Muscle layer of duodenum (tissue), 2 donors: ENCODE measurements around the gene AQP12B.

Experiments used
- H3K27ac ChIP-seq: one replicate; pipeline ENCODE4 v1.7.0; 2013; ENCODE audit warnings: mild to moderate bottlenecking, low read length
- H3K27me3 ChIP-seq: one replicate; pipeline ENCODE4 v1.7.0; 2013; ENCODE audit warnings: low read depth, mild to moderate bottlenecking, control low read depth, low read length
- H3K36me3 ChIP-seq, 2 donors: one replicate each; pipeline ENCODE4 v1.7.0; 2013; ENCODE audit warnings: low read length in 2 of 2, control low read depth in 1 of 2, mild to moderate bottlenecking in 1 of 2; ENCODE audit not compliant: insufficient read depth in 2 of 2, control insufficient read depth in 1 of 2
- H3K4me1 ChIP-seq, 2 donors: one replicate each; pipeline ENCODE4 v1.7.0; 2013; ENCODE audit warnings: low read length in 2 of 2, mild to moderate bottlenecking in 2 of 2, control low read depth in 1 of 2, moderate library complexity in 1 of 2; ENCODE audit not compliant: insufficient read depth in 2 of 2, control insufficient read depth in 1 of 2
- H3K4me3 ChIP-seq, 2 donors: one replicate each; pipeline ENCODE4 v1.7.0; 2013; ENCODE audit warnings: low read length in 2 of 2, low read depth in 1 of 2, mild to moderate bottlenecking in 1 of 2
- H3K9me3 ChIP-seq, 2 donors: one replicate each; pipeline ENCODE4 v1.7.0; 2013; ENCODE audit warnings: low read length in 2 of 2, control low read depth in 1 of 2, mild to moderate bottlenecking in 1 of 2; ENCODE audit not compliant: control insufficient read depth in 1 of 2
- donor health status: healthy.

AQP12B gene

GRCh38 chr2:240648650-240649275, 33.9 kb downstream of the AQP12B start:
- Histone ChIP-seq H3K4me1 (no peaks in the 10 kb centered on the region), H3K36me3 (no peaks in the 10 kb centered on the region), H3K4me3 (no peak overlapping the region), H3K9me3 (no peaks in the 10 kb centered on the region), H3K27me3 (peaks cover 4% of the 10 kb centered on the region), H3K27ac (no peak overlapping the region)

GRCh38 chr2:240648155-240648649, 34.5 kb downstream of the AQP12B start:
- Histone ChIP-seq H3K9me3 (no peaks in the 10 kb centered on the region), H3K36me3 (no peaks in the 10 kb centered on the region), H3K27me3 (peaks cover 4% of the 10 kb centered on the region), H3K27ac (no peak overlapping the region), H3K4me1 (no peaks in the 10 kb centered on the region), H3K4me3 (no peak overlapping the region)

GRCh38 chr2:240647503-240648154, 35.1 kb downstream of the AQP12B start:
- Histone ChIP-seq H3K27me3 (peaks cover 4% of the 10 kb centered on the region), H3K4me1 (no peaks in the 10 kb centered on the region), H3K9me3 (no peaks in the 10 kb centered on the region), H3K36me3 (no peaks in the 10 kb centered on the region), H3K27ac (no peak overlapping the region), H3K4me3 (no peak overlapping the region)

- Histone ChIP-seq H3K36me3 (no peaks in the 10 kb centered on the region), H3K4me3 (no peak overlapping the region), H3K27ac (no peak overlapping the region), H3K9me3 (no peaks in the 10 kb centered on the region), H3K4me1 (no peaks in the 10 kb centered on the region), H3K27me3 (peaks cover 4% of the 10 kb centered on the region)
These were observed 35.7 kb downstream of the AQP12B start for GRCh38 chr2:240646900-240647502.

GRCh38 chr2:240646176-240646899, 36.3 kb downstream of the AQP12B start:
- H3K27ac ChIP-seq: no peak overlapping the region
- H3K4me1 ChIP-seq: no peaks in the 10 kb centered on the region
- no peak overlapping the region for H3K4me3 ChIP-seq
- no peaks in the 10 kb centered on the region for H3K36me3 ChIP-seq
- H3K27me3 ChIP-seq: peaks cover 4% of the 10 kb centered on the region
- no peaks in the 10 kb centered on the region for H3K9me3 ChIP-seq

GRCh38 chr2:240645801-240646175, 36.9 kb downstream of the AQP12B start:
- H3K27ac ChIP-seq: no peak overlapping the region
- H3K27me3 ChIP-seq: peaks cover 4% of the 10 kb centered on the region
- no peak overlapping the region for H3K4me3 ChIP-seq
- no peaks in the 10 kb centered on the region for H3K4me1 ChIP-seq
- H3K36me3 ChIP-seq: no peaks in the 10 kb centered on the region
- no peaks in the 10 kb centered on the region for H3K9me3 ChIP-seq

GRCh38 chr2:240645346-240645745, 37.3 kb downstream of the AQP12B start:
- Histone ChIP-seq H3K36me3 (no peaks in the 10 kb centered on the region), H3K27ac (no peak overlapping the region), H3K27me3 (peaks cover 4% of the 10 kb centered on the region), H3K9me3 (no peaks in the 10 kb centered on the region), H3K4me3 (no peak overlapping the region), H3K4me1 (no peaks in the 10 kb centered on the region)

- H3K4me3 ChIP-seq: no peak overlapping the region
- no peaks in the 10 kb centered on the region for H3K4me1 ChIP-seq
- H3K36me3 ChIP-seq: no peaks in the 10 kb centered on the region
- H3K27ac ChIP-seq: no peak overlapping the region
- H3K27me3 ChIP-seq: peaks cover 4% of the 10 kb centered on the region
- no peaks in the 10 kb centered on the region for H3K9me3 ChIP-seq
These were observed 37.8 kb downstream of the AQP12B start for GRCh38 chr2:240644859-240645301.

- H3K4me3 ChIP-seq: no peak overlapping the region
- no peak overlapping the region for H3K27ac ChIP-seq
- no peaks in the 10 kb centered on the region for H3K9me3 ChIP-seq
- no peaks in the 10 kb centered on the region for H3K4me1 ChIP-seq
- peaks cover 4% of the 10 kb centered on the region for H3K27me3 ChIP-seq
- no peaks in the 10 kb centered on the region for H3K36me3 ChIP-seq
These were observed 38.5 kb downstream of the AQP12B start for GRCh38 chr2:240644171-240644651.

GRCh38 chr2:240643811-240644150, 38.9 kb downstream of the AQP12B start:
- Histone ChIP-seq H3K27me3 (peaks cover 4% of the 10 kb centered on the region), H3K36me3 (no peaks in the 10 kb centered on the region), H3K4me3 (no peak overlapping the region), H3K27ac (no peak overlapping the region), H3K4me1 (no peaks in the 10 kb centered on the region), H3K9me3 (no peaks in the 10 kb centered on the region)

- Histone ChIP-seq H3K4me1 (no peaks in the 10 kb centered on the region), H3K9me3 (no peaks in the 10 kb centered on the region), H3K4me3 (no peak overlapping the region), H3K36me3 (no peaks in the 10 kb centered on the region), H3K27ac (no peak overlapping the region), H3K27me3 (peaks cover 4% of the 10 kb centered on the region)
These were observed 39.4 kb downstream of the AQP12B start for GRCh38 chr2:240643093-240643810.
